Measurements from ENCODE around the gene PCCA. TPM values are rescaled to one million over a fixed set of nuclear protein-coding genes. Genes with fewer than 3 reads are reported as not detected.
A peak's percentile ranks its signal among the peaks of the same experiment; 100 is the strongest.

Gene PCCA
- total RNA-seq, 3 donors from 2014 or later, result 55.7 to 98.6 (median 70.5) TPM

DNA sequence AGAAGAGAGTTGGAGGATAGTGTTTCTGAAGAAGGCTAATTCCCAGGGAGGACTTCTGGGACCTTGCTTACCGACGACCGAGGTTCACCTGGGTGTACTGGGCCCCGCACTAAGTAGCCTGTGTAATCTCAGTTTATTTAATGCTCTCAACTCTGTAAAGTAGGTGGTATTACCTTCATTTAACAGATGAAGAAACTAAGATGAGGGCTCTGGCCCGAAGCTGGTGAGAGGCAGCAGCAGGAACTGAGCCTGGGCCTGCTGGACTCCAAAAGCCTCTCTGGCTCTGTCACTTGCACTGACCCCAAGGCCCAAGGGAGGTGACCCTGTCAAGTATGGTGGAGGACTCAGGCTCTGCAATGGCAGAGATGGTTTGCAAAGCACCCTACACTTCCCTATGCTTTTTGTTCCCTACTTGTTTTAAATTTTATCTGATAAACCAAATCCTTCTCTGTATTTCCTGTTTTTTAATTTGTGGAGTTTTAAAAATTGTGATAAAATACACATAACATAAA lies 449.1 kb downstream of the PCCA start:
- Histone ChIP-seq H3K9me3 (no peaks in the 10 kb centered on the region), H3K36me3 (ENCODE audit: low read depth) (no peaks in the 10 kb centered on the region), H3K4me1 (ENCODE audit: low read depth) (no peaks in the 10 kb centered on the region), H3K4me3 (no peak overlapping the region)
- ATAC-seq, result no peak
- no peak for DNase-seq
- intact Hi-C loops (cut with DNase I, micrococcal nuclease), result no loop called here
- TF ChIP-seq, protein P1, sequence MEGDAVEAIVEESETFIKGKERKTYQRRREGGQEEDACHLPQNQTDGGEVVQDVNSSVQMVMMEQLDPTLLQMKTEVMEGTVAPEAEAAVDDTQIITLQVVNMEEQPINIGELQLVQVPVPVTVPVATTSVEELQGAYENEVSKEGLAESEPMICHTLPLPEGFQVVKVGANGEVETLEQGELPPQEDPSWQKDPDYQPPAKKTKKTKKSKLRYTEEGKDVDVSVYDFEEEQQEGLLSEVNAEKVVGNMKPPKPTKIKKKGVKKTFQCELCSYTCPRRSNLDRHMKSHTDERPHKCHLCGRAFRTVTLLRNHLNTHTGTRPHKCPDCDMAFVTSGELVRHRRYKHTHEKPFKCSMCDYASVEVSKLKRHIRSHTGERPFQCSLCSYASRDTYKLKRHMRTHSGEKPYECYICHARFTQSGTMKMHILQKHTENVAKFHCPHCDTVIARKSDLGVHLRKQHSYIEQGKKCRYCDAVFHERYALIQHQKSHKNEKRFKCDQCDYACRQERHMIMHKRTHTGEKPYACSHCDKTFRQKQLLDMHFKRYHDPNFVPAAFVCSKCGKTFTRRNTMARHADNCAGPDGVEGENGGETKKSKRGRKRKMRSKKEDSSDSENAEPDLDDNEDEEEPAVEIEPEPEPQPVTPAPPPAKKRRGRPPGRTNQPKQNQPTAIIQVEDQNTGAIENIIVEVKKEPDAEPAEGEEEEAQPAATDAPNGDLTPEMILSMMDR (IDR thresholded peaks at IDR 0.05), result no peak

DNA sequence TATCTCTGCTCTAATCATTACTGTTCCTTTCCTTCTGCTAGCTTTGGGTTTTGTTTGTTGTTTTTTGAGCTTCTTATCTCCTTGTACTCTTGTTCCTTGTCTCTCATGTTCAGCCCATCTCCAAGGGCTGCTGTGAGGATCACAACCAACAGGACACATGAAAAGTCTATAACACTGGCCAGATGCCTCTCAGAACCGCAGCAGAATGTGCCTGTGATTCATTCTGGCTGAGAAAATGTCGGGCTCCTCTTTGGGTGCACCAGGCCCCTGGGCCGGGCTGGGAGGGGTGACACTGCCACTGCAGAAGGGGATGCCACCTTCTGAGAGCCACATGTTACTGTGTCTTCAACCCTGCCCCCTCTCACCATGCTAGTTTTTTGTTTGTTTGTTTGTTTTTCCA lies 451.7 kb downstream of the PCCA start:
- intact Hi-C loops (cut with DNase I, micrococcal nuclease), result no loop called here

DNA sequence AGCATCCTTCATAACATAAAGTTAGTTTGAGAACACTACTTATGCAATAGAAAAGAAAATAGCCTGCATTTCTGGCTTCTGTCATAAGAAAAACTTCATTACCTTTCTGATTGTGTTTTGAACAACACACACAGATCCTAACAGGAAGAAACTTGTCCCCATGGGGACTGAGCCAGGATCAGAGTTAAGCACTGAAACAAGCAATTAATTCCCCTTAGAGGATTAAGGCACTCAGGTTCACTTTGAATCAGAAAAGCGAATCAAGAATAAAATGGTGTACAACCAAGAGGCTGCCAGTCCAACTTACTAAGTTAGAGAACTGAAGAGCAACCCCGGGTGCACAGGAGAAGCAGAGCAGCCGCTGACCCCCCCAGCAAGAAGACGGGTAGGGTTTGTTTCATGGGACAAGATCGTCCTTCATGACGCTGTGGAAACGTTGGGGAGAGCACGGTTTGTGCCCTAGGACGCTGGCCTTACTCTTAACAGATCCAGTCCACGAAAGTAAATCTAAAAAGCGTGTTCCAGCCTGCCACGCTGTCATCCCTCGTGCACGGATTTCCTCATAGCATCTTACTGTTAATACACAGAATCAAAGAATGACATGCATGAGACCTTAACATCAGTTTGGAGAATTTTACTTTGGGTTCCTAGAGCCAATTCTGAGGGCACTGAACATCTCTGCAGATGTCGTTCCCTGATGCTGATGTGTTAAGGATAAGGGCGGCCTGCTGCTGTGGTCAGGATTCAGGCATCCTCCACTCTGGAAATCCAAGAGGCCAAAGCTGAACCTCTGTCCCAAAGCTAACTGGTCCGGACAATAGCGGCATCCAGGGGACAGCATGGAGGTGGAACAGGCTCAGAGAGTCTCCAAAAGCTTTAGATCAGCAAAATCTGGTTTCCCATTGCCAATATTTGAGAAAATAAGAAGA lies 453.3 kb downstream of the PCCA start:
- no peak for ATAC-seq
- H3K36me3 ChIP-seq (ENCODE audit: low read depth), result no peaks in the 10 kb centered on the region
- no peak for DNase-seq
- H3K4me1 ChIP-seq (ENCODE audit: low read depth), result no peaks in the 10 kb centered on the region
- TF ChIP-seq, protein P1 (IDR thresholded peaks at IDR 0.05), result no peak
- no peak overlapping the region for H3K4me3 ChIP-seq
- no peaks in the 10 kb centered on the region for H3K9me3 ChIP-seq
- intact Hi-C loops (cut with DNase I, micrococcal nuclease), result no loop called here

More for the DNA sequence above, 451.7 kb downstream of the PCCA start:
- DNase-seq, result no peak
- no peaks in the 10 kb centered on the region for H3K36me3 ChIP-seq (ENCODE audit: low read depth)
- no peaks in the 10 kb centered on the region for H3K9me3 ChIP-seq
- H3K4me3 ChIP-seq, result no peak overlapping the region
- TF ChIP-seq, protein P1 (IDR thresholded peaks at IDR 0.05), result no peak
- no peak for ATAC-seq
- no peaks in the 10 kb centered on the region for H3K4me1 ChIP-seq (ENCODE audit: low read depth)

DNA sequence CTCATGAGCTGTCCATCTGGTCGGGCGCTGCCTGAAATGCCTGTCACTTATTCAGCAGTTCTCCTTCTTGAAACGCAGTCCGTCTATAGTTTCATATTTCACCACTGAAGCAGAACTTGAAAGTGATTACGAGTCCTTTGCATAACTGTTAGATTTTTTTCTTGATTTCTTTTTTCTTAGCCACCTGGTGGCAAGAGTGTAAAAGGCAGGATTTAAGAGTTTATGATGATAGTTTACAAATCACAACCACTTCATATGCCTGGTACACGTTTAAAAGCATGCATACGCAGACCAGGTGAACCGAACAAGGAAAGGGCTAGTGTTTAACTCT lies 453.9 kb downstream of the PCCA start:
- Histone ChIP-seq H3K9me3 (no peaks in the 10 kb centered on the region), H3K36me3 (ENCODE audit: low read depth) (no peaks in the 10 kb centered on the region), H3K4me1 (ENCODE audit: low read depth) (no peaks in the 10 kb centered on the region), H3K4me3 (no peak overlapping the region)
- TF ChIP-seq, protein P1 (IDR thresholded peaks at IDR 0.05), result no peak
- intact Hi-C loops (cut with DNase I, micrococcal nuclease), result no loop called here
- ATAC-seq, result peak; percentile 44
- DNase-seq, result no peak

DNA sequence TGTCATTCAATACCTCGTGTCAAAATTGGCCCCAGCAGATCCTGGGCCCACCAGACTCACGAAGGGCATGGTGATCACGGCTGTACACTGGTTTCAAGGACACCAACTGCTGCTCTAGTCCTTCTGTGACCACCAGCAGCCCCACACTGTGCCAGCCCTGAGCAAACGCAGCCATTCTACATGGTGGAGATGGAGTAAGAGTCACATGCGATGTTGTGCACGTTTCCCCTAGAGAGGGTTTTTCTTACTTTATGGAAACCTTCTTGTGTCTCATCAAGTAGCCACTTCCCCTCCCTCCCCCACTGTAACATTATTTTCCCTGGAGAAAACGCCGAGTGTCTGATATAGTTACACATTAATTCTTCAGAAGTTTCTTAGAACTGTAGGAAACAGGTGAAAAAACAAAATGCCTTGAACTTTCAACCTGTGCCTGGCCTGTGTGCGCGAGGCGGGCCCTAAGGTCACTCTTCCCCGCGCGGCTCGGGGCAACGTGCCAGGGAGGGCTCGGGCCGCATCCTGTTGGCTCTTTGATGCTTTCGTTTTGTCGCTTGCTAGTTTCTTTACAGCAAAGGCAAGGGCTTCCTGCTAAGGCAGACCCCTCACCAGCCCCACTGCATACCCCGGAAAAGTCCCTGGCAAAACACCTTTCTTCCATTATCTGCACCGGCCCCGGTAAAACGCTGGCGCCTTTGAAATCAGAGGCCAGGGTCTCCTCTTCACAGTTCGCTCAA lies 455.1 kb downstream of the PCCA start:
- DNase-seq (no peak), ATAC-seq (no peak)
- no peaks in the 10 kb centered on the region for H3K4me1 ChIP-seq (ENCODE audit: low read depth)
- no peak overlapping the region for H3K4me3 ChIP-seq
- H3K9me3 ChIP-seq, result no peaks in the 10 kb centered on the region
- TF ChIP-seq, protein P1 (IDR thresholded peaks at IDR 0.05), result no peak
- intact Hi-C loops (cut with DNase I, micrococcal nuclease), result no loop called here
- no peaks in the 10 kb centered on the region for H3K36me3 ChIP-seq (ENCODE audit: low read depth)

All from mucosa of descending colon (tissue), 3 donors.